GM18511 (cell line): ENCODE results near the gene SMARCB1.

Experiments used
- ATAC-seq: cut with Tn5 transposase; IDR thresholded peaks from one replicate; pipeline ENCODE4 v1.9.1; 2021; ENCODE audit warnings: mild to moderate bottlenecking, moderate library complexity; ENCODE audit not compliant: unreplicated experiment

Gene SMARCB1

GRCh38 chr22:23801238-23801821, 14.6 kb downstream of the SMARCB1 start:
- ATAC-seq = no peak

GRCh38 chr22:23801886-23802377, 15.2 kb downstream of the SMARCB1 start:
- ATAC-seq = no peak

GRCh38 chr22:23803001-23803819, 16.4 kb downstream of the SMARCB1 start:
- no peak for ATAC-seq

GRCh38 chr22:23804781-23805291, 18.1 kb downstream of the SMARCB1 start:
- no peak for ATAC-seq

- no peak for ATAC-seq
These were observed 20.1 kb downstream of the SMARCB1 start for GRCh38 chr22:23806837-23807236.

- ATAC-seq = no peak
These were observed 25.6 kb downstream of the SMARCB1 start for GRCh38 chr22:23812378-23812777.

GRCh38 chr22:23815541-23816155, 28.9 kb downstream of the SMARCB1 start:
- no peak for ATAC-seq

- no peak for ATAC-seq
These were observed 29.6 kb downstream of the SMARCB1 start for GRCh38 chr22:23816156-23816976.

- no peak for ATAC-seq
These were observed 30.4 kb downstream of the SMARCB1 start for GRCh38 chr22:23817146-23817545.

- ATAC-seq = no peak
These were observed 31.8 kb downstream of the SMARCB1 start for GRCh38 chr22:23818541-23818940.

GRCh38 chr22:23820748-23821211, 34.0 kb downstream of the SMARCB1 start:
- ATAC-seq = no peak

GRCh38 chr22:23822101-23822671, 35.4 kb downstream of the SMARCB1 start:
- no peak for ATAC-seq

- no peak for ATAC-seq
These were observed 36.6 kb downstream of the SMARCB1 start for GRCh38 chr22:23823331-23823791.

GRCh38 chr22:23824476-23825245, 37.9 kb downstream of the SMARCB1 start:
- ATAC-seq = no peak

GRCh38 chr22:23825246-23825905, 38.6 kb downstream of the SMARCB1 start:
- ATAC-seq = no peak

GRCh38 chr22:23826510-23827350, 40.0 kb downstream of the SMARCB1 start:
- ATAC-seq = no peak

GRCh38 chr22:23827351-23827995, 40.7 kb downstream of the SMARCB1 start:
- ATAC-seq = no peak
